ENCODE results near the gene TRIP13. TPM values are rescaled to one million over a fixed set of nuclear protein-coding genes. Genes with fewer than 3 reads are reported as not detected.

Gene TRIP13
- total RNA-seq, 1 experiment from 2014 or later: 45.9 TPM

DNA sequence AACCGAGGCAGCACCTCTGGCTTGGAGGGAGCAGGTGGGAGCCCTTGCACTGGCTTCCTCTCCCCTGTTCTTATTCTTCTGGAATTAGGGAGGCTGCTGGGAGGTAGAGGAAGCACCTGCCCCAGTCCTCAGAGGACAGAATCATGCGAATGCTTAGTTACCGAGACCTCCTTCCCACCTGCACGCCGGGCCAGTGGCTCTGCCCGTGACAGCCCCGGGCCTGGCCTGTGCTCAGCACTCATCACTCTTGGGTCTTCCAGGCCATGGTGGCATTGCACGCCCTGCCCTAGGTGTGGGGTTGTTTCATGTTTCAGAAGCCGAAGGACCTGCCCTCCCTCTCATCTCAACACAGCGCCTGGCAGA, 70.6 kb downstream of the TRIP13 start:
- Histone ChIP-seq H3K4me1 (ENCODE audit: control insufficient read depth, insufficient read depth, low read length) (peaks cover 15% of the 10 kb centered on the region), H3K9me3 (ENCODE audit: control insufficient read depth, insufficient read depth, low read depth, low read length) (no peaks in the 10 kb centered on the region), H3K27me3 (ENCODE audit: control insufficient read depth, insufficient read depth, low read length) (peaks cover 6% of the 10 kb centered on the region; the same call in 1 of the 2 replicates), H3K27ac (ENCODE audit: low read length) (no peak overlapping the region), H3K36me3 (ENCODE audit: control insufficient read depth, insufficient read depth, low read length) (no peaks in the 10 kb centered on the region), H3K4me3 (ENCODE audit: low read depth in 2 of 2, low read length in 2 of 2) (no peak overlapping the region)
- TF ChIP-seq TCF7L2 (IDR thresholded peaks at IDR 0.05; ENCODE audit: low read depth, low read length) (no peak), POLR2AphosphoS5 (IDR thresholded peaks at IDR 0.05; ENCODE audit: low read depth, low read length) (no peak), REST (IDR thresholded peaks at IDR 0.05; ENCODE audit: insufficient read depth in 1 of 2, low read depth in 2 of 2, low read length in 1 of 2) (no peak), CTCF (IDR thresholded peaks at IDR 0.05) (no peak), SIN3A (IDR thresholded peaks at IDR 0.05; ENCODE audit: borderline replicate concordance, insufficient read depth, low read depth, low read length) (no peak)
- POLR2A ChIA-PET: no interaction called here
- in situ Hi-C loops (cut with HindIII; ENCODE audit: low pct_unique_long_range_greater_than_20kb, low sequenced_read_pairs): no loop called here
- no peak for ATAC-seq
- BruUV-seq (replicated peaks): no TSS peak
- intact Hi-C loops (cut with micrococcal nuclease; ENCODE audit: unreplicated experiment): no loop called here
- CTCF ChIA-PET: no interaction called here
- DNase-seq (ENCODE audit: low read depth, low spot score): no peak

- DNase-seq (ENCODE audit: low read depth, low spot score) (no peak), ATAC-seq (no peak)
- in situ Hi-C loops (cut with HindIII; ENCODE audit: low pct_unique_long_range_greater_than_20kb, low sequenced_read_pairs) (no loop called here), intact Hi-C loops (cut with micrococcal nuclease; ENCODE audit: unreplicated experiment) (no loop called here)
- no peak for TF ChIP-seq SIN3A (IDR thresholded peaks at IDR 0.05; ENCODE audit: borderline replicate concordance, insufficient read depth, low read depth, low read length)
- TF ChIP-seq POLR2AphosphoS5 (IDR thresholded peaks at IDR 0.05; ENCODE audit: low read depth, low read length): no peak
- no peak for TF ChIP-seq REST (IDR thresholded peaks at IDR 0.05; ENCODE audit: insufficient read depth in 1 of 2, low read depth in 2 of 2, low read length in 1 of 2)
- TF ChIP-seq TCF7L2 (IDR thresholded peaks at IDR 0.05; ENCODE audit: low read depth, low read length): no peak
- TF ChIP-seq CTCF (IDR thresholded peaks at IDR 0.05): no peak
- Histone ChIP-seq H3K4me3 (ENCODE audit: low read depth in 2 of 2, low read length in 2 of 2) (no peak overlapping the region), H3K36me3 (ENCODE audit: control insufficient read depth, insufficient read depth, low read length) (no peaks in the 10 kb centered on the region), H3K9me3 (ENCODE audit: control insufficient read depth, insufficient read depth, low read depth, low read length) (no peaks in the 10 kb centered on the region), H3K27me3 (ENCODE audit: control insufficient read depth, insufficient read depth, low read length) (peaks cover 11% of the 10 kb centered on the region; the same call in 1 of the 2 replicates), H3K27ac (ENCODE audit: low read length) (no peak overlapping the region), H3K4me1 (ENCODE audit: control insufficient read depth, insufficient read depth, low read length) (peaks cover 9% of the 10 kb centered on the region)
- ChIA-PET CTCF (no interaction called here), POLR2A (no interaction called here)
- no TSS peak for BruUV-seq (replicated peaks)
Observed at GRCh38 chr5:963673-964531, 71.2 kb downstream of the TRIP13 start.

All from Panc1 (cell line).